Measurements from ENCODE around the gene NR4A3. TPM values are rescaled to one million over a fixed set of nuclear protein-coding genes. Genes with fewer than 3 reads are reported as not detected.
A peak's percentile ranks its signal among the peaks of the same experiment; 100 is the strongest.

The NR4A3 gene
- total and polyA plus RNA-seq, 5 donors from 2014 or later = 0.21 to 84.1 (median 0.41) TPM

- H3K4me1 ChIP-seq (ENCODE audit: control insufficient read depth, insufficient read depth, low read length, poor library complexity, severe bottlenecking) = peaks cover 55% of the 10 kb centered on the region
- Mint-ChIP-seq H3K9me3 (peaks cover 0 to 2% (median 0%) of the 10 kb centered on the region in 7 donors), H3K27ac (peak overlapping the region; percentile 90 to 99 (median 97)), H3K4me3 (peak overlapping the region; percentile 91 to 99 (median 96)), H3K36me3 (no peaks in the 10 kb centered on the region), H3K27me3 (peaks cover 52% of the 10 kb centered on the region), H3K4me1 (peaks cover 7 to 58% (median 32%) of the 10 kb centered on the region in 4 donors)
- no peaks in the 10 kb centered on the region for H3K9me3 ChIP-seq (ENCODE audit: control insufficient read depth in 2 of 2, low read length in 2 of 2)
- peak overlapping the region; percentile 99 for H3K27ac ChIP-seq (ENCODE audit: insufficient read depth, low read length, poor library complexity, severe bottlenecking)
- ATAC-seq (ENCODE audit: low read depth in 2 of 2) = no peak
- no peaks in the 10 kb centered on the region for H3K36me3 ChIP-seq (ENCODE audit: control insufficient read depth, insufficient read depth, low read length)
- peak in 2 of 3 donors; percentile 18 to 30 for DNase-seq
- H3K4me3 ChIP-seq (ENCODE audit: low read depth, low read length) = peak overlapping the region; percentile 93
- H3K27me3 ChIP-seq (ENCODE audit: control insufficient read depth, insufficient read depth, low read length) = peaks cover 2% of the 10 kb centered on the region
These were observed 1.3 kb downstream of the NR4A3 start for GRCh38 chr9:99822806-99823591.

- H3K4me3 Mint-ChIP-seq = peak overlapping the region; percentile 91 to 99 (median 96)
- peak overlapping the region in 2 of 3 donors; percentile 97 to 99 for H3K27ac Mint-ChIP-seq
- DNase-seq = peak; percentile 34 to 45 (median 42)
- Histone ChIP-seq H3K36me3 (ENCODE audit: control insufficient read depth, insufficient read depth, low read length) (no peaks in the 10 kb centered on the region), H3K4me3 (ENCODE audit: low read depth, low read length) (peak overlapping the region; percentile 93), H3K9me3 (ENCODE audit: control insufficient read depth in 2 of 2, low read length in 2 of 2) (no peaks in the 10 kb centered on the region), H3K27me3 (ENCODE audit: control insufficient read depth, insufficient read depth, low read length) (peaks cover 2% of the 10 kb centered on the region), H3K27ac (ENCODE audit: insufficient read depth, low read length, poor library complexity, severe bottlenecking) (no peak overlapping the region), H3K4me1 (ENCODE audit: control insufficient read depth, insufficient read depth, low read length, poor library complexity, severe bottlenecking) (peaks cover 50% of the 10 kb centered on the region)
- no peaks in the 10 kb centered on the region for H3K9me3 Mint-ChIP-seq
- peaks cover 7 to 52% (median 30%) of the 10 kb centered on the region in 4 donors for H3K4me1 Mint-ChIP-seq
- no peak for ATAC-seq (ENCODE audit: low read depth in 2 of 2)
- H3K36me3 Mint-ChIP-seq = no peaks in the 10 kb centered on the region
- peaks cover 52% of the 10 kb centered on the region for H3K27me3 Mint-ChIP-seq
These were observed 2.1 kb downstream of the NR4A3 start for GRCh38 chr9:99823681-99824377.

GRCh38 chr9:99824378-99825171 lies 2.9 kb downstream of the NR4A3 start:
- peaks cover 44% of the 10 kb centered on the region for H3K4me1 ChIP-seq (ENCODE audit: control insufficient read depth, insufficient read depth, low read length, poor library complexity, severe bottlenecking)
- H3K27ac ChIP-seq (ENCODE audit: insufficient read depth, low read length, poor library complexity, severe bottlenecking) = no peak overlapping the region
- H3K27me3 ChIP-seq (ENCODE audit: control insufficient read depth, insufficient read depth, low read length) = peaks cover 2% of the 10 kb centered on the region
- H3K4me3 Mint-ChIP-seq = peak overlapping the region; percentile 77 to 97 (median 92)
- H3K36me3 ChIP-seq (ENCODE audit: control insufficient read depth, insufficient read depth, low read length) = no peaks in the 10 kb centered on the region
- H3K4me3 ChIP-seq (ENCODE audit: low read depth, low read length) = no peak overlapping the region
- H3K9me3 Mint-ChIP-seq = no peaks in the 10 kb centered on the region
- H3K4me1 Mint-ChIP-seq = peaks cover 7 to 47% (median 25%) of the 10 kb centered on the region in 4 donors
- H3K9me3 ChIP-seq (ENCODE audit: control insufficient read depth in 2 of 2, low read length in 2 of 2) = no peaks in the 10 kb centered on the region
- DNase-seq (peak; percentile 38 to 66 (median 57)), ATAC-seq (ENCODE audit: low read depth in 2 of 2) (no peak)
- peaks cover 52% of the 10 kb centered on the region for H3K27me3 Mint-ChIP-seq
- H3K27ac Mint-ChIP-seq = peak overlapping the region in 1 of 3 donors; percentile 97
- H3K36me3 Mint-ChIP-seq = no peaks in the 10 kb centered on the region

- no peak for DNase-seq
- H3K4me1 ChIP-seq (ENCODE audit: control insufficient read depth, insufficient read depth, low read length, poor library complexity, severe bottlenecking) = peaks cover 40% of the 10 kb centered on the region
These were observed 3.7 kb downstream of the NR4A3 start for GRCh38 chr9:99825172-99826046.

GRCh38 chr9:99826579-99826978 lies 4.9 kb downstream of the NR4A3 start:
- peaks cover 31% of the 10 kb centered on the region for H3K4me1 ChIP-seq (ENCODE audit: control insufficient read depth, insufficient read depth, low read length, poor library complexity, severe bottlenecking)
- H3K27me3 ChIP-seq (ENCODE audit: control insufficient read depth, insufficient read depth, low read length) = peaks cover 2% of the 10 kb centered on the region
- ATAC-seq (ENCODE audit: low read depth in 2 of 2) = no peak
- H3K27ac ChIP-seq (ENCODE audit: insufficient read depth, low read length, poor library complexity, severe bottlenecking) = no peak overlapping the region
- H3K4me3 Mint-ChIP-seq = peak overlapping the region in 1 of 4 donors; percentile 33
- H3K27me3 Mint-ChIP-seq = peaks cover 40% of the 10 kb centered on the region
- H3K4me1 Mint-ChIP-seq = peaks cover 7 to 35% (median 17%) of the 10 kb centered on the region in 4 donors
- no peak for DNase-seq
- H3K4me3 ChIP-seq (ENCODE audit: low read depth, low read length) = no peak overlapping the region
- H3K9me3 ChIP-seq (ENCODE audit: control insufficient read depth in 2 of 2, low read length in 2 of 2) = no peaks in the 10 kb centered on the region
- H3K9me3 Mint-ChIP-seq = no peaks in the 10 kb centered on the region
- no peak overlapping the region for H3K27ac Mint-ChIP-seq
- H3K36me3 Mint-ChIP-seq = no peaks in the 10 kb centered on the region
- no peaks in the 10 kb centered on the region for H3K36me3 ChIP-seq (ENCODE audit: control insufficient read depth, insufficient read depth, low read length)

More at GRCh38 chr9:99825172-99826046, 3.7 kb downstream of the NR4A3 start:
- H3K4me3 ChIP-seq (ENCODE audit: low read depth, low read length) = no peak overlapping the region
- peak overlapping the region; percentile 29 to 97 (median 92) for H3K4me3 Mint-ChIP-seq
- no peaks in the 10 kb centered on the region for H3K9me3 ChIP-seq (ENCODE audit: control insufficient read depth in 2 of 2, low read length in 2 of 2)
- no peaks in the 10 kb centered on the region for H3K36me3 ChIP-seq (ENCODE audit: control insufficient read depth, insufficient read depth, low read length)
- H3K27me3 ChIP-seq (ENCODE audit: control insufficient read depth, insufficient read depth, low read length) = peaks cover 2% of the 10 kb centered on the region
- no peak for ATAC-seq (ENCODE audit: low read depth in 2 of 2)
- H3K27me3 Mint-ChIP-seq = peaks cover 47% of the 10 kb centered on the region
- H3K4me1 Mint-ChIP-seq = peaks cover 7 to 42% (median 23%) of the 10 kb centered on the region in 4 donors
- H3K36me3 Mint-ChIP-seq = no peaks in the 10 kb centered on the region
- no peak overlapping the region for H3K27ac Mint-ChIP-seq
- no peak overlapping the region for H3K27ac ChIP-seq (ENCODE audit: insufficient read depth, low read length, poor library complexity, severe bottlenecking)
- no peaks in the 10 kb centered on the region for H3K9me3 Mint-ChIP-seq

- H3K27ac Mint-ChIP-seq = no peak overlapping the region
- no peak overlapping the region for H3K27ac ChIP-seq (ENCODE audit: insufficient read depth, low read length, poor library complexity, severe bottlenecking)
- H3K4me1 Mint-ChIP-seq = peaks cover 7 to 35% (median 17%) of the 10 kb centered on the region in 4 donors
- no peak for ATAC-seq (ENCODE audit: low read depth in 2 of 2)
- H3K4me3 Mint-ChIP-seq = peak overlapping the region in 1 of 4 donors; percentile 33
- H3K4me3 ChIP-seq (ENCODE audit: low read depth, low read length) = no peak overlapping the region
- no peaks in the 10 kb centered on the region for H3K9me3 Mint-ChIP-seq
- H3K4me1 ChIP-seq (ENCODE audit: control insufficient read depth, insufficient read depth, low read length, poor library complexity, severe bottlenecking) = peaks cover 27% of the 10 kb centered on the region
- DNase-seq = no peak
- peaks cover 2% of the 10 kb centered on the region for H3K27me3 ChIP-seq (ENCODE audit: control insufficient read depth, insufficient read depth, low read length)
- no peaks in the 10 kb centered on the region for H3K36me3 Mint-ChIP-seq
- peaks cover 33% of the 10 kb centered on the region for H3K27me3 Mint-ChIP-seq
- no peaks in the 10 kb centered on the region for H3K9me3 ChIP-seq (ENCODE audit: control insufficient read depth in 2 of 2, low read length in 2 of 2)
- no peaks in the 10 kb centered on the region for H3K36me3 ChIP-seq (ENCODE audit: control insufficient read depth, insufficient read depth, low read length)
These were observed 5.6 kb downstream of the NR4A3 start for GRCh38 chr9:99827244-99827643.
